Mesenteric fat pad (tissue), 1 donor: ENCODE measurements around the gene UMODL1. TPM values are rescaled to one million over a fixed set of nuclear protein-coding genes. Genes with fewer than 3 reads are reported as not detected.

Experiments used
- DNase-seq: peaks from one replicate; pipeline ENCODE4 v3.0.0-alpha.2; 2020; ENCODE audit warnings: low spot score
- total RNA-seq: library from RNA; stranded (reverse); fragmentation: NEBNext Ultra II Directional; extraction: Animal tissue kit (Norgen Biotek cat#: 25700); gene quantifications from one replicate; pipeline ENCODE4 v1.2.1, GENCODE V29; 2021
- donor health status: DM: yes; HTN: yes; CAD: no.

UMODL1 gene
- total RNA-seq, 1 donor from 2014 or later, result not detected

- DNase-seq, result no peak
Measured at GRCh38 chr21:42079939-42080787, 9.0 kb downstream of the UMODL1 start.

GRCh38 chr21:42080788-42081083, 9.6 kb downstream of the UMODL1 start:
- no peak for DNase-seq

- DNase-seq, result no peak
Measured at GRCh38 chr21:42081138-42081537, 10.0 kb downstream of the UMODL1 start.

- no peak for DNase-seq
Measured at GRCh38 chr21:42081931-42082381, 10.8 kb downstream of the UMODL1 start.

GRCh38 chr21:42082501-42083360, 11.6 kb downstream of the UMODL1 start:
- no peak for DNase-seq

- no peak for DNase-seq
Measured at GRCh38 chr21:42083361-42083690, 12.2 kb downstream of the UMODL1 start.

- no peak for DNase-seq
Measured at GRCh38 chr21:42084079-42084478, 13.0 kb downstream of the UMODL1 start.

- no peak for DNase-seq
Measured at GRCh38 chr21:42085246-42086077, 14.3 kb downstream of the UMODL1 start.

- no peak for DNase-seq
Measured at GRCh38 chr21:42086969-42087368, 15.9 kb downstream of the UMODL1 start.

GRCh38 chr21:42088148-42088547, 17.0 kb downstream of the UMODL1 start:
- DNase-seq, result no peak

GRCh38 chr21:42088658-42089057, 17.5 kb downstream of the UMODL1 start:
- no peak for DNase-seq

- DNase-seq, result no peak
Measured at GRCh38 chr21:42089093-42089631, 18.0 kb downstream of the UMODL1 start.

- no peak for DNase-seq
Measured at GRCh38 chr21:42089665-42090310, 18.7 kb downstream of the UMODL1 start.

GRCh38 chr21:42091899-42092508, 20.9 kb downstream of the UMODL1 start:
- no peak for DNase-seq

- no peak for DNase-seq
Measured at GRCh38 chr21:42092771-42093170, 21.7 kb downstream of the UMODL1 start.

- DNase-seq, result no peak
Measured at GRCh38 chr21:42093186-42093585, 22.1 kb downstream of the UMODL1 start.

- no peak for DNase-seq
Measured at GRCh38 chr21:42093991-42094421, 22.9 kb downstream of the UMODL1 start.

GRCh38 chr21:42094811-42095210, 23.7 kb downstream of the UMODL1 start:
- DNase-seq, result no peak

- no peak for DNase-seq
Measured at GRCh38 chr21:42095581-42095980, 24.5 kb downstream of the UMODL1 start.

GRCh38 chr21:42096566-42096965, 25.4 kb downstream of the UMODL1 start:
- DNase-seq, result no peak
